IPS-18c (cell line): ENCODE measurements around the gene TUBA4B.

Experiments
- H3K4me3 ChIP-seq: 2 replicates; pipeline ENCODE4 v1.7.0; 2013; ENCODE audit warnings: low read depth, mild to moderate bottlenecking, low read length, moderate library complexity; ENCODE audit not compliant: insufficient read depth
- H3K9me3 ChIP-seq: one replicate; pipeline ENCODE4 v1.6.1; 2013; ENCODE audit warnings: mild to moderate bottlenecking, low read length, moderate library complexity; ENCODE audit not compliant: control insufficient read depth, insufficient read depth

Gene TUBA4B

GRCh38 chr2:219261024-219261855 is 8.2 kb downstream of the TUBA4B start:
- Histone ChIP-seq H3K9me3 (no peaks in the 10 kb centered on the region), H3K4me3 (no peak overlapping the region)

- no peaks in the 10 kb centered on the region for H3K9me3 ChIP-seq
- no peak overlapping the region for H3K4me3 ChIP-seq
Measured at GRCh38 chr2:219266232-219266631, 13.2 kb downstream of the TUBA4B start.

GRCh38 chr2:219266886-219267285 is 13.8 kb downstream of the TUBA4B start:
- H3K9me3 ChIP-seq = no peaks in the 10 kb centered on the region

DNA sequence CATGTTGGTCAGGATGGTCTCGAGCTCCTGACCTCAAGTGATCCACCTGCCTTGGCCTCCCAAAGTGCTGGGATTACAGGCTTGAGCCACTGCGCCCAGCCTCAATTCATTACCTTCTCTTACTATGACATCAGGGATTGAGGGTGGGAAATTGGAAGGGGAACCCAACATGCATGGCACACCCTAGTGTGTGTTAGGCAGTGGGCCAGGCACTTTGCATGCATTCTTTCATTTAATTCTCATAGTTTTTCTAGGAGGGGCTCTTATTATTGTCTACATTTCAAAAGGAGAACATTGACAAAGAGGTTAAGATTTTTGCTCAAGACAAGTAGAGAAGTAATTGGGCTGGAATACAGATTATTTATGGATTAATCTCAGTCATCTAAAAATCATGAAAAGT is 15.3 kb downstream of the TUBA4B start:
- no peaks in the 10 kb centered on the region for H3K9me3 ChIP-seq
- H3K4me3 ChIP-seq = no peak overlapping the region

More at GRCh38 chr2:219266886-219267285, 13.8 kb downstream of the TUBA4B start:
- H3K4me3 ChIP-seq = no peak overlapping the region

GRCh38 chr2:219269362-219270054 is 16.5 kb downstream of the TUBA4B start:
- H3K4me3 ChIP-seq = no peak overlapping the region
- no peaks in the 10 kb centered on the region for H3K9me3 ChIP-seq

GRCh38 chr2:219270055-219270372 is 17.0 kb downstream of the TUBA4B start:
- Histone ChIP-seq H3K9me3 (no peaks in the 10 kb centered on the region), H3K4me3 (no peak overlapping the region)

GRCh38 chr2:219271021-219271420 is 18.0 kb downstream of the TUBA4B start:
- H3K4me3 ChIP-seq = no peak overlapping the region

GRCh38 chr2:219272356-219272755 is 19.3 kb downstream of the TUBA4B start:
- H3K9me3 ChIP-seq = no peaks in the 10 kb centered on the region

More at GRCh38 chr2:219271021-219271420, 18.0 kb downstream of the TUBA4B start:
- no peaks in the 10 kb centered on the region for H3K9me3 ChIP-seq

GRCh38 chr2:219272995-219273394 is 20.0 kb downstream of the TUBA4B start:
- Histone ChIP-seq H3K9me3 (no peaks in the 10 kb centered on the region), H3K4me3 (no peak overlapping the region)

More at GRCh38 chr2:219272356-219272755, 19.3 kb downstream of the TUBA4B start:
- no peak overlapping the region for H3K4me3 ChIP-seq

DNA sequence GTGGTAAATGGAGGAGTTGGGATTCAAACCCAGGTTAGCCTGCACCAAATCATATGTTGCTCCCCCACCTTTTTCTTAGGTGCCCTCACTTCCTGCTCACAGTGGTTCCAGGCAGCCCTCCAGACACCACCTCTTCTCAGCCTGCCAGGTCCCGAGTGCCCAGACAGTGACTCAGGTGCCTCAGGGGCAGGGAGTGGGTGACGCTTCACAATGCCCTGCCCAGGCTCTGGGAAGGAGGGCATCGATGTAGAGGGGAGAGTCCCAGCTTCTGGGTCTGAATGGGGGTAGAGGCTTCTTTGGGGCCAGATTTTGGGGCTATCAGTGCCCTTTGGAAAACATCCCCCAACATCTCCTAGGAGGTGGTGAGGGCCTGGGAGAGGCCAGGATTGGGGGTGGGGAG is 20.9 kb downstream of the TUBA4B start:
- Histone ChIP-seq H3K9me3 (no peaks in the 10 kb centered on the region), H3K4me3 (no peak overlapping the region)

GRCh38 chr2:219274361-219274921 is 21.4 kb downstream of the TUBA4B start:
- Histone ChIP-seq H3K9me3 (no peaks in the 10 kb centered on the region), H3K4me3 (no peak overlapping the region)

DNA sequence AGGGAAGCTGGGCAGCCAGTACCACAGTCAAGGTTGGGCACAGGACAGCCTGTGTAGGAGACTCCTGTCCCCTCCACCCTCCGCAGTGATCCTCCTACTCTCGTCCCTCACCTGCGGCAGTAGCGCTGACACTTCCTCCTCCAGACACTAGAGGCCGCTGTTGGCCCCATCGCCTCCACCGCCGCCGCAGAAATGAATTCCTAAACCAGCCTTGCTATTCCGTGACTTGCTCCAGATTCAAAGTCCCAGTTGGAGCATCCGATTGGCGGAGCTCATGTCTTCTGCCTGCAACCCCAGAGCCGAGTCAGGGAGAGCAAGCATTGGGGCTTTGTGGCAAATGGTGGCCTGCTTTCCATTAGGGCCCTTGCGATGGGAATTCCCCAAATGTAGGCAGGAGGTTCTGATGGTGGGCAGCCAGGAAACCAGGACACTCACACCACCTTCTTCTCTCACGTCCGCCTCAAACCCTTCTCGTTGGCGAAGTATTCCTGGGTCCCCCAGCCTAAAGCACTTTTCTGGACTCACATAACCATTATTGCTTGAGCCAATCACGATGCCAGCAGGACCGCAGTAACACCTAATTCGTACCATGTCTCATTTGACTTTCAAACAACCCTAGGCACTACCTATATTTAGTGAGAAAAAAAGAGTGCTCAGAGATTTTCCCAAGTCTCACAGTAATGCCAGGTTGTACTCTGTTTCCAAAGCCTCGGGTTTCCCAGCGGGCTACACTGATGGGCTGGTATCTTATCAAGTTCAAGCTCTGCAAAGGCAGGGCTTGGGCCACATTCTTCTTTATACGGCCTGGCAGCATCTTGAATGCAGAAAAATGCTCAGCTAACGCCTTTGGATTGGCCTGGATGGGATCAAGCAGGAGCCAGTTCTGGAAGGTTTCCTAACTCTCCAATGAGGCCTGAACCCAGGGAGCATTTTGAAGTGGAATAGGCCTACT is 24.9 kb downstream of the TUBA4B start:
- peak overlapping the region; percentile 52; the same call in 1 of the 2 replicates for H3K4me3 ChIP-seq
- no peaks in the 10 kb centered on the region for H3K9me3 ChIP-seq

- Histone ChIP-seq H3K4me3 (peak overlapping the region; percentile 52; the same call in 1 of the 2 replicates), H3K9me3 (no peaks in the 10 kb centered on the region)
Measured at GRCh38 chr2:219278655-219279150, 25.7 kb downstream of the TUBA4B start.

DNA sequence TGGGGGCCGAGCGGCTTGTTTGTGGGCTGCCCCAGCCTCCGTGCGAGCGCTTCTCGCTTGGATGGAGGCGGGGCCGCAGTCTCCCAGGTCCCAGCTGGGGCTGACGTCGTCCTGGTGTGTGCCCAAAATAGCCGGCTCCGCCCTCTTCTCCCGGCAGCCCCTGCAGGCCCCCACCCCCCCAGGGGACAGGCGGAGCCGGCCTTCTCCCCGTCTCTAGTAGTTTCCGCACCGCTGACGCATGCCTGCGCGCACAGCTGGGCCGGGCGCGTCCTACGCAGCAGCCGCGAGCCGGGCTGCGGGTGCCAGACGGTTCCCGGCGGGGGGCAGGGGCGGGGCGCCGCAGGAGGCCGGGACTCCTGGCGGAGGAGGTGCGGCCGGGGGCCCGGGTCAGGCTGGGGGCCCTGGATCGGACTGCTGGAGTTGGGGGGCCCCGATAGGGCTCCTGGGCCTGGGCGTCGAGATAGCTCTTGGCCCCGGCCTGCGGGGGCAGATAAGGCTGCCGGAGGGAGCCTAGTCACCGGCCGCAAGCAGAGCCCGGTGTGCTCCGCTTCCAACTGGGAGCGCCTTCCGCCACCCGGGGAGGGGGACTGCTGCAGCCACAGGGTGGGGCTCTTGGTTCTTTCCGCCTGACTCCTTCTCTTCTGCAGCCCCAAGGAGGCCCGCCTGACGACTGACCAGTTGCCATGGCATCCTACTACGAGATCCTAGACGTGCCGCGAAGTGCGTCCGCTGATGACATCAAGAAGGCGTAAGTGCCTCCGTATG is 26.3 kb downstream of the TUBA4B start, which contains the start of gene DNAJB2:
Gene DNAJB2 (plus strand): TSS at position 216 of the 765 bp plus-strand sequence. CDS start 468 bp downstream, at position 684.
- no peaks in the 10 kb centered on the region for H3K9me3 ChIP-seq
- peak within 1 kb of the TSS; percentile 52 for H3K4me3 ChIP-seq

DNA sequence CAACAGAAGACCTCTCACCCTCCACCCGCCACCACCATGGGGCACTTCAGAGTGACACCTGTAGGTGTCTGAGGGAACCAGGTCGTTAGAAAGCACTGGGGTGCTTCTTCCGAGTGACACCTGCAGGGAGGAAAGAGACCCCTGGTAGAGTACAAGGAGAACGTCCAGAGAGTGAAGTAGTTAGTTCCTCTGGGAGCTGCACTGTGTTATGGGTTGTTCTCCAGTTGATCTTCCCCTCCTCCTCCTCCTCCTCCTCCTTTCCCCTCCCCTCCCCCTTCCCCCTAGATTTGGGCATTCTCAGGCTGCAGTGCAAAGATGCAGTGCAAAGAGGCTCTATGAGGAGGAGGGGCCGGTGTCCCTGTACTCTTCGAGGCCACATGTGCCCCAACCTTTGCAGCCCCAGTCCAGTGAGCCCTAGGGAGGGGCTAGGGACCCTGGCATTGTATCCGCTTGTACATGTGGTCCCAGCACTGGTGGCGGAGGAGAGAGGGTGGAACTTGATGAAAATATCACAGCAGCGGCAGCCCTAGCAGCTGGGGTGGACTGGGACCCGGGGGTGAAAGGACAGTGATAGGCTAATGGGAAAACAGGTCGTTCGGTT is 27.0 kb downstream of the TUBA4B start:
- Histone ChIP-seq H3K9me3 (no peaks in the 10 kb centered on the region), H3K4me3 (peak overlapping the region; percentile 52)

DNA sequence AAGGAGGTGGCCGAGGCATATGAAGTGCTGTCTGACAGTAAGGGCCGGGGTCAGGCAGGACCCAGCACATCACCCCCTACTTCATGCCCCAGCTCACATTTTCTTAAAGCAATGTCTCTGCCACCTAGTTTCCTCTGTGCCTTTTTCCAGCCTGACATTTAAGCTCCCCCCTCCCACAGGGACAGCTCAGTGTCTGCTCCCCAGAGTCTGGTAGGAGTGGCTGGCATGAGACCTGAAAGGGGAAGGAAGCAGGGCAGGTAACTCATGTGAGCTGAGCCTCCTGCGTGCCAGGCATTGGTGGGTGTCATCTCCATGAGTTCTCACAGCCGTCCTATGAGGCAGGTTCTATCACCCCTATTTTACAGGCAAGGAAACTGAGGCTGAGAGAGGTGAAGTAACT is 27.6 kb downstream of the TUBA4B start:
- H3K9me3 ChIP-seq = no peaks in the 10 kb centered on the region
- no peak overlapping the region for H3K4me3 ChIP-seq
